Upper lobe of left lung (tissue), 6 donors: Measurements from ENCODE around the gene MT1H. TPM values are rescaled to one million over a fixed set of nuclear protein-coding genes. Genes with fewer than 3 reads are reported as not detected.
"Not testable (repeated sequence)": the region's sequence is repeated elsewhere in the genome, so short reads cannot be mapped to it uniquely, and the experiment has no call there.

Experiments
- ATAC-seq, 2 donors: fragments of 200-7000 bp; cut with Tn5 transposase; one replicate each; pipeline ENCODE4 v1.9.1; 2022; ENCODE audit warnings: mild to moderate bottlenecking in 2 of 2, moderate library complexity in 2 of 2; ENCODE audit not compliant: low FRiP score in 2 of 2
- DNase-seq, 2 donors: peaks; one replicate each; pipeline ENCODE4 v3.0.0-alpha.2; 2019 to 2020
- H3K27ac ChIP-seq, 4 donors: fragments of 200-600 bp; sonication (generic); one replicate each; pipeline ENCODE4 v1.5.1; 2016 to 2019
- H3K27me3 ChIP-seq, 4 donors: fragments of 200-600 bp; sonication (generic); one replicate each; pipeline ENCODE4 v1.5.1; 2017 to 2019
- H3K36me3 ChIP-seq, 4 donors: fragments of 200-600 bp; sonication (generic); one replicate each; pipeline ENCODE4 v1.5.1; 2016 to 2019
- H3K4me1 ChIP-seq, 4 donors: fragments of 200-600 bp; sonication (generic); one replicate each; pipeline ENCODE4 v1.5.1; 2018 to 2019
- H3K4me3 ChIP-seq, 4 donors: fragments of 200-600 bp; sonication (generic); one replicate each; pipeline ENCODE4 v1.5.1; 2017 to 2019; ENCODE audit warnings: mild to moderate bottlenecking in 2 of 4, moderate library complexity in 1 of 4
- H3K9me3 ChIP-seq, 4 donors: fragments of 200-600 bp; sonication (generic); one replicate each; pipeline ENCODE4 v1.5.1; 2018 to 2019
- CTCF ChIP-seq, 6 experiments: fragments of 450-650 bp in 4 of 6; fragments of 200-600 bp in 2 of 6; sonication (generic) in 2 of 6; IDR thresholded peaks; one replicate each; pipeline ENCODE4 v1.5.1; 2016 to 2019; ENCODE audit warnings: antibody characterized with exemption in 6 of 6
- EP300 ChIP-seq, 4 donors: sonication (generic); formaldehyde crosslinking; IDR thresholded peaks; one replicate each; pipeline ENCODE4 v1.5.1; 2017; ENCODE audit warnings: antibody characterized with exemption in 4 of 4, control low read depth in 2 of 4
- POLR2A ChIP-seq, 4 donors: fragments of 450-650 bp; IDR thresholded peaks; one replicate each; pipeline ENCODE4 v1.5.1; 2016 to 2017; ENCODE audit warnings: antibody characterized with exemption in 4 of 4, mild to moderate bottlenecking in 2 of 4
- POLR2AphosphoS5 ChIP-seq, 2 donors: sonication (generic); formaldehyde crosslinking; IDR thresholded peaks; one replicate each; pipeline ENCODE4 v1.5.1; 2017; ENCODE audit warnings: antibody characterized with exemption in 2 of 2
- WGBS, 2 donors: methylation state at CpG; one replicate each; pipeline ENCODE4 v1.1.5; 2017 to 2018; 5-methylcytosine and 5-hydroxymethylcytosine counted together
- total RNA-seq, 6 donors: library from RNA; depleted of rRNA in 4 of 6; stranded (reverse); fragments of >200 nt in 4 of 6; gene quantifications; one replicate each; pipeline versions ENCODE4 v1.1.0 to v1.2.1, GENCODE V29; 2016 to 2021
- donor health status: DM: no; HTN: no; CAD: no; lungs with moderate emphysema.
- donor health status: DM: no; HTN: yes; CAD: no; lungs with severe emphysema.

MT1H gene
- total RNA-seq, 6 donors from 2014 or later = 2.9 to 9.3 TPM; not detected in 4

- H3K27me3 ChIP-seq = peaks cover 0 to 8% (median 5%) of the 10 kb centered on the region in 4 donors
- DNase-seq (no peak), ATAC-seq (no peak)
- peaks cover 10 to 27% (median 20%) of the 10 kb centered on the region in 4 donors for H3K4me1 ChIP-seq
- H3K4me3 ChIP-seq = peak overlapping the region in 3 of 4 donors; percentile 63 to 75 (median 69)
- WGBS, 2 donors = 53 to 76% methylated on average over 5 to 10 of the region's 10 CpGs
- H3K27ac ChIP-seq = peak overlapping the region in 3 of 4 donors; percentile 24 to 81 (median 68)
- no peaks in the 10 kb centered on the region for H3K9me3 ChIP-seq
- TF ChIP-seq CTCF (IDR thresholded peaks at IDR 0.05) (no peak), EP300 (IDR thresholded peaks at IDR 0.05) (no peak), POLR2AphosphoS5 (IDR thresholded peaks at IDR 0.05) (no peak), POLR2A (IDR thresholded peaks at IDR 0.05) (no peak)
- no peaks in the 10 kb centered on the region for H3K36me3 ChIP-seq
These were observed 11.2 kb upstream of the MT1H start for GRCh38 chr16:56658327-56658875.

GRCh38 chr16:56662357-56663354 lies 7.0 kb upstream of the MT1H start:
- no peak for TF ChIP-seq EP300 (IDR thresholded peaks at IDR 0.05)
- TF ChIP-seq CTCF (IDR thresholded peaks at IDR 0.05) = no peak
- no peak for TF ChIP-seq POLR2A (IDR thresholded peaks at IDR 0.05)
- no peak for TF ChIP-seq POLR2AphosphoS5 (IDR thresholded peaks at IDR 0.05)
- Histone ChIP-seq H3K4me1 (peaks cover 7 to 22% (median 17%) of the 10 kb centered on the region in 4 donors), H3K27me3 (peaks cover 0 to 9% (median 6%) of the 10 kb centered on the region in 4 donors), H3K27ac (no peak overlapping the region), H3K4me3 (peak overlapping the region in 3 of 4 donors; percentile 13 to 32 (median 25)), H3K9me3 (no peaks in the 10 kb centered on the region), H3K36me3 (no peaks in the 10 kb centered on the region)
- DNase-seq (no peak), ATAC-seq (no peak)
- WGBS, 2 donors = 18 to 24% methylated on average over 17 to 34 of the region's 48 CpGs

GRCh38 chr16:56664506-56664905 lies 5.1 kb upstream of the MT1H start:
- Histone ChIP-seq H3K27ac (no peak overlapping the region), H3K27me3 (peaks cover 0 to 21% (median 12%) of the 10 kb centered on the region in 4 donors), H3K4me1 (peaks cover 11 to 20% (median 18%) of the 10 kb centered on the region in 4 donors), H3K36me3 (no peaks in the 10 kb centered on the region), H3K9me3 (no peaks in the 10 kb centered on the region), H3K4me3 (no peak overlapping the region)
- ATAC-seq = no peak
- no peak for DNase-seq
- TF ChIP-seq POLR2AphosphoS5 (IDR thresholded peaks at IDR 0.05) = no peak
- no peak for TF ChIP-seq EP300 (IDR thresholded peaks at IDR 0.05)
- TF ChIP-seq POLR2A (IDR thresholded peaks at IDR 0.05) = no peak
- TF ChIP-seq CTCF (IDR thresholded peaks at IDR 0.05) = no peak
- WGBS, 2 donors = 88 to 92% methylated on average over 1 of the region's 1 CpG

- H3K4me3 ChIP-seq, ATAC-seq, DNase-seq, H3K27ac ChIP-seq, H3K36me3 ChIP-seq, H3K9me3 ChIP-seq: not testable (repeated sequence)
- H3K4me1 ChIP-seq = peaks cover 14 to 24% (median 22%) of the 10 kb centered on the region in 4 donors
- 77 to 78% methylated on average over 8 of the region's 8 CpGs for WGBS, 2 donors
- H3K27me3 ChIP-seq = peaks cover 0 to 28% (median 14%) of the 10 kb centered on the region in 4 donors
These were observed 4.0 kb upstream of the MT1H start for GRCh38 chr16:56665286-56666261.
